GM12864 (cell line): ENCODE measurements around the gene SEL1L2.

Experiments used
- DNase-seq: peaks from one replicate; pipeline ENCODE4 v3.0.0-alpha.2; 2011; ENCODE audit warnings: low read depth
- H3K4me3 ChIP-seq: 2 replicates; pipeline ENCODE4 v1.5.1; 2011; ENCODE audit warnings: mild to moderate bottlenecking, low read depth, low read length, control low read depth
- CTCF ChIP-seq: IDR thresholded peaks from 2 replicates; pipeline ENCODE4 v1.5.1; 2011; ENCODE audit warnings: low read depth, mild to moderate bottlenecking, moderate library complexity, low read length, control low read depth, inconsistent platforms; ENCODE audit errors: missing control alignments

The SEL1L2 gene

GRCh38 chr20:13800728-13801134 lies 189.7 kb downstream of the SEL1L2 start:
- H3K4me3 ChIP-seq = no peak overlapping the region
- DNase-seq = no peak
- no peak for TF ChIP-seq CTCF

- H3K4me3 ChIP-seq = no peak overlapping the region
- no peak for DNase-seq
- no peak for TF ChIP-seq CTCF
Measured at GRCh38 chr20:13799974-13800373, 190.4 kb downstream of the SEL1L2 start.
